ENCODE data around the gene SPECC1L.

SPECC1L gene

DNA sequence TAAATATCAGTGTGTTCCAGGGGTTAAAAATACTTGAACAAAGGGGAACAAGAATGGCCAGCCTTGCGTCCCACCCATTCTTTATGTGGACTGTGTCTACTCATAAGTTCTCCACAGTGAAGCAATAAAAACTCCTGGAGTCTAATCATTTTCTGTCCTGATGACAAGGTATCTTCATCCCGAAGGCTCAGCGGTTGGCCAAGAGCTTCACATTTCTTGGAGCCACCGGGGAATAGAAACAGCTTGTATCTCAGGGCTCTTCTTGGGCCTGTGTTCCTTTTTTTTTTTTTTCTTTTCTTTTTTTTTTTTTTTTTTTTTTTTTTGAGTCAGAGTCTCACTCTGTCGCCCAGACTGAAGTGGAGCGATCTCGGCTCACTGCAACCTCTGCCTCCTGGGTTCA is 119.9 kb downstream of the SPECC1L start:
- H3K4me2 ChIP-seq (ENCODE audit: insufficient read depth, low read length): no peak overlapping the region
- DNase-seq (no peak), ATAC-seq (ENCODE audit: insufficient read depth, low read depth) (no peak)
- H3K27ac ChIP-seq (ENCODE audit: low read length): no peak overlapping the region
- no peak overlapping the region for H3K9ac ChIP-seq (ENCODE audit: low read depth, low read length)
- H4K20me1 ChIP-seq (ENCODE audit: insufficient read depth, low read length): 0 out of 2 replicates have a peak, but pooled peaks cover 4% of the 10 kb centered on the region
- no peak overlapping the region for H3K4me3 ChIP-seq (ENCODE audit: low read depth in 1 of 2, low read length in 2 of 2)
- no peaks in the 10 kb centered on the region for H3K27me3 ChIP-seq (ENCODE audit: insufficient read depth, low read length, poor library complexity)
- TF ChIP-seq EZH2 (IDR thresholded peaks at IDR 0.05; ENCODE audit: borderline replicate concordance, low read depth, low read length, severe bottlenecking): no peak
- TF ChIP-seq, protein P1, sequence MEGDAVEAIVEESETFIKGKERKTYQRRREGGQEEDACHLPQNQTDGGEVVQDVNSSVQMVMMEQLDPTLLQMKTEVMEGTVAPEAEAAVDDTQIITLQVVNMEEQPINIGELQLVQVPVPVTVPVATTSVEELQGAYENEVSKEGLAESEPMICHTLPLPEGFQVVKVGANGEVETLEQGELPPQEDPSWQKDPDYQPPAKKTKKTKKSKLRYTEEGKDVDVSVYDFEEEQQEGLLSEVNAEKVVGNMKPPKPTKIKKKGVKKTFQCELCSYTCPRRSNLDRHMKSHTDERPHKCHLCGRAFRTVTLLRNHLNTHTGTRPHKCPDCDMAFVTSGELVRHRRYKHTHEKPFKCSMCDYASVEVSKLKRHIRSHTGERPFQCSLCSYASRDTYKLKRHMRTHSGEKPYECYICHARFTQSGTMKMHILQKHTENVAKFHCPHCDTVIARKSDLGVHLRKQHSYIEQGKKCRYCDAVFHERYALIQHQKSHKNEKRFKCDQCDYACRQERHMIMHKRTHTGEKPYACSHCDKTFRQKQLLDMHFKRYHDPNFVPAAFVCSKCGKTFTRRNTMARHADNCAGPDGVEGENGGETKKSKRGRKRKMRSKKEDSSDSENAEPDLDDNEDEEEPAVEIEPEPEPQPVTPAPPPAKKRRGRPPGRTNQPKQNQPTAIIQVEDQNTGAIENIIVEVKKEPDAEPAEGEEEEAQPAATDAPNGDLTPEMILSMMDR (IDR thresholded peaks at IDR 0.05; ENCODE audit: borderline replicate concordance, extremely low read depth, low read length, poor library complexity, severe bottlenecking): no peak
- peaks cover 38% of the 10 kb centered on the region for H3K36me3 ChIP-seq (ENCODE audit: insufficient read depth, low read length)
- no peaks in the 10 kb centered on the region for H3K4me1 ChIP-seq (ENCODE audit: insufficient read depth, low read length)
- H2AFZ ChIP-seq (ENCODE audit: low read depth, low read length): no peak overlapping the region
- H3K79me2 ChIP-seq (ENCODE audit: insufficient read depth, low read length): peaks cover 16% of the 10 kb centered on the region
- H3K9me3 ChIP-seq (ENCODE audit: insufficient read depth, low read length, severe bottlenecking): no peaks in the 10 kb centered on the region

DNA sequence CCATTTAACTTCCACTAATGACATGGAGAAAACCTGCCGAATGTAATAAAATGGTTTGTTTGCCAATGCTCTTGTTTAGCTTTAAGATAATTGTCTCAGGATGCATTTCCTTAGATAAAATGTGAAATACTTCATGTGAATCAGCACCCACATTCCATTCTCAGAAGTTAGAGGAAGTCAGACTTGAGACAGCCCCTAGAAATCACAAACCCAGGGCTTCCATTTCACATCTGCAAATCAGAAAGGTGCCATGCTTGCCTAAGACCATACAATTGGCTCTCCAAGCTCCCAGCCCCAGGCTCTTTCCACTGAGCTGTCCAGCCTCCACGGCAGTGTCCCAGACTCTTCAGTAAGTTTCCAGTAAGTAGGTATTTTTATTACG is 121.2 kb downstream of the SPECC1L start:
- peaks cover 48% of the 10 kb centered on the region for H3K36me3 ChIP-seq (ENCODE audit: insufficient read depth, low read length)
- H3K4me1 ChIP-seq (ENCODE audit: insufficient read depth, low read length): no peaks in the 10 kb centered on the region
- ATAC-seq (ENCODE audit: insufficient read depth, low read depth): no peak
- DNase-seq: no peak
- no peak overlapping the region for H3K27ac ChIP-seq (ENCODE audit: low read length)
- no peak for TF ChIP-seq EZH2 (IDR thresholded peaks at IDR 0.05; ENCODE audit: borderline replicate concordance, low read depth, low read length, severe bottlenecking)
- TF ChIP-seq, protein P1 (IDR thresholded peaks at IDR 0.05; ENCODE audit: borderline replicate concordance, extremely low read depth, low read length, poor library complexity, severe bottlenecking): no peak
- H3K9ac ChIP-seq (ENCODE audit: low read depth, low read length): no peak overlapping the region
- H3K4me3 ChIP-seq (ENCODE audit: low read depth in 1 of 2, low read length in 2 of 2): no peak overlapping the region
- H2AFZ ChIP-seq (ENCODE audit: low read depth, low read length): no peak overlapping the region
- no peak overlapping the region for H3K4me2 ChIP-seq (ENCODE audit: insufficient read depth, low read length)
- peaks cover 16% of the 10 kb centered on the region for H3K79me2 ChIP-seq (ENCODE audit: insufficient read depth, low read length)
- H4K20me1 ChIP-seq (ENCODE audit: insufficient read depth, low read length): 0 out of 2 replicates have a peak, but pooled peaks cover 4% of the 10 kb centered on the region
- no peaks in the 10 kb centered on the region for H3K27me3 ChIP-seq (ENCODE audit: insufficient read depth, low read length, poor library complexity)
- no peaks in the 10 kb centered on the region for H3K9me3 ChIP-seq (ENCODE audit: insufficient read depth, low read length, severe bottlenecking)

DNA sequence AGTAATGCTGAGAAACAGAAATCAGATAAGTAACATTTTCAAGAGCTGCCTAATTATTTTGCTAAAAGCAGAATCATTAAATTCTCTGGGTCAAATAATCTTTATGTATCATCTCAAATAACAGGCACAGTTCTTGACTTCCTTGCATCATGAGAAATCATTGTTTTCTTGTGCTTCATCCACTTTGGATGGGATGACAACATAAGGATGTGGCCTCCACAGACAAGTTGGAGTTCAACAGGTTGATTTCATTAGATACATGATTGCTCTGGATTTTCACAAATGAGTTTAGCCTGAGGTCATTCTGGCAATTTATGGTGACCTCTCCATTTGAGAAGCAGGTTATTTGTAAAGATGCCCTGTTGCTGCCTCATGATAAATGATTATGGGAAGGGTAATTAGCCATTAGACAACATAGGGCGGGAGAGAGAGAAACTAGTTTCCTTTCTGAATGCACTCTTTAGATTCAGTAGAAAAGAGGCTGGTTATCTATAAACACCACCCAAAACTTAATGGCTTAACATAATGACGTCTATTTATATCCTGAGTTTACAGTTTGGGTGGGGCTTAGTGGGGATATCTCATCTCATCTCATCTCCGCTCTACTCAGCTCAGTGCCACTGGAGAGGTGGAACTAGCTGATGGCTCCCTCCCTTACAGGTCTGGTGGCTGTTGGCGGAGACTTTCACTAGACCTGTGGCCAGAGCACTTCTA is 121.7 kb downstream of the SPECC1L start:
- H3K79me2 ChIP-seq (ENCODE audit: insufficient read depth, low read length): peaks cover 14% of the 10 kb centered on the region
- H3K27ac ChIP-seq (ENCODE audit: low read length): no peak overlapping the region
- no peaks in the 10 kb centered on the region for H3K9me3 ChIP-seq (ENCODE audit: insufficient read depth, low read length, severe bottlenecking)
- ATAC-seq (ENCODE audit: insufficient read depth, low read depth): no peak
- H2AFZ ChIP-seq (ENCODE audit: low read depth, low read length): no peak overlapping the region
- H4K20me1 ChIP-seq (ENCODE audit: insufficient read depth, low read length): 0 out of 2 replicates have a peak, but pooled peaks cover 4% of the 10 kb centered on the region
- H3K9ac ChIP-seq (ENCODE audit: low read depth, low read length): no peak overlapping the region
- H3K4me3 ChIP-seq (ENCODE audit: low read depth in 1 of 2, low read length in 2 of 2): no peak overlapping the region
- H3K4me2 ChIP-seq (ENCODE audit: insufficient read depth, low read length): no peak overlapping the region
- H3K4me1 ChIP-seq (ENCODE audit: insufficient read depth, low read length): no peaks in the 10 kb centered on the region
- DNase-seq: no peak
- H3K36me3 ChIP-seq (ENCODE audit: insufficient read depth, low read length): peaks cover 50% of the 10 kb centered on the region
- no peak for TF ChIP-seq EZH2 (IDR thresholded peaks at IDR 0.05; ENCODE audit: borderline replicate concordance, low read depth, low read length, severe bottlenecking)
- TF ChIP-seq, protein P1 (IDR thresholded peaks at IDR 0.05; ENCODE audit: borderline replicate concordance, extremely low read depth, low read length, poor library complexity, severe bottlenecking): no peak
- no peaks in the 10 kb centered on the region for H3K27me3 ChIP-seq (ENCODE audit: insufficient read depth, low read length, poor library complexity)
